SH-SY5Y (cell line): ENCODE data around the gene DAP.

ENCODE experiments used
- GATA2 ChIP-seq: IDR thresholded peaks from 2 replicates; pipeline ENCODE4 v1.6.1; 2011; ENCODE audit warnings: mild to moderate bottlenecking, low read depth, low read length
- GATA3 ChIP-seq: IDR thresholded peaks from 2 replicates; pipeline ENCODE4 v1.6.1; 2011; ENCODE audit warnings: low read depth, mild to moderate bottlenecking, low read length, moderate library complexity

- no peak for TF ChIP-seq GATA2
- no peak for TF ChIP-seq GATA3
Measured at GRCh38 chr5:10756549-10756948, 4.5 kb downstream of the DAP start.
